IMR-90 (cell line): ENCODE measurements around the gene RNF146. TPM values are rescaled to one million over a fixed set of nuclear protein-coding genes. Genes with fewer than 3 reads are reported as not detected.

Experiments
- ATAC-seq: fragments of 200-7000 bp; cut with Tn5 transposase; 2 replicates; pipeline ENCODE4 v1.9.1; 2020; ENCODE audit warnings: low read depth, mild to moderate bottlenecking, moderate library complexity
- BruUV-seq: library from RNA; stranded (reverse); fragments of 400-500 nt; replicated peaks from 2 replicates; lab custom pipeline; 2021; lab: Mats Ljungman, UMichigan
- CTCF ChIA-PET: fragments of 300-600 bp; formaldehyde crosslinking; extraction: SDS; loops from one replicate; lab custom pipeline; 2021; ENCODE audit warnings: antibody characterized with exemption; lab: Yijun Ruan, JAX
- POLR2A ChIA-PET: fragments of 300-600 bp; sonication (Branson Sonifier 250); formaldehyde crosslinking; loops from one replicate; lab custom pipeline; 2022; ENCODE audit warnings: antibody characterized with exemption; ENCODE audit not compliant: unreplicated experiment; lab: Charles Lee
- DNase-seq: peaks from one replicate; pipeline ENCODE4 v3.0.0; 2013
- H2AFZ ChIP-seq: replicated peaks from 2 replicates; pipeline ENCODE3; 2013; ENCODE audit warnings: low read length, mild to moderate bottlenecking; ENCODE audit not compliant: poor library complexity
- H2AK5ac ChIP-seq: 2 replicates; pipeline ENCODE4 v1.6.1; 2013; ENCODE audit warnings: low read depth, low read length, inconsistent platforms
- H2AK9ac ChIP-seq: replicated peaks from 2 replicates; pipeline ENCODE3; 2013; ENCODE audit warnings: mild to moderate bottlenecking, low read depth, low read length, moderate library complexity; ENCODE audit not compliant: poor library complexity
- H2BK120ac ChIP-seq: 2 replicates; pipeline ENCODE4 v1.6.1; 2013; ENCODE audit warnings: low read depth, low read length, inconsistent platforms
- H2BK15ac ChIP-seq: 3 replicates; pipeline ENCODE4 v1.6.1; 2013; ENCODE audit warnings: low read depth, low read length, inconsistent platforms
- H2BK20ac ChIP-seq: 2 replicates; pipeline ENCODE4 v1.6.1; 2013; ENCODE audit warnings: low read depth, mild to moderate bottlenecking, inconsistent platforms, low read length, moderate library complexity
- H2BK5ac ChIP-seq: 2 replicates; pipeline ENCODE4 v1.6.1; 2013; ENCODE audit warnings: mild to moderate bottlenecking, low read depth, low read length, inconsistent platforms; ENCODE audit not compliant: poor library complexity, severe bottlenecking
- H3K14ac ChIP-seq: replicated peaks from 2 replicates; pipeline ENCODE4 v1.6.1; 2013; ENCODE audit warnings: low read depth, low read length, inconsistent platforms
- H3K18ac ChIP-seq: 2 replicates; pipeline ENCODE4 v1.6.1; 2013; ENCODE audit warnings: low read depth, low read length, control low read depth
- H3K23ac ChIP-seq: 2 replicates; pipeline ENCODE4 v1.6.1; 2013; ENCODE audit warnings: low read depth, low read length, inconsistent platforms
- H3K27ac ChIP-seq: 2 replicates; pipeline ENCODE4 v1.5.1; 2013; ENCODE audit warnings: mild to moderate bottlenecking, control low read depth, low read length; ENCODE audit not compliant: insufficient read depth
- H3K27me3 ChIP-seq: 2 replicates; pipeline ENCODE4 v1.6.1; 2013; ENCODE audit warnings: low read length; ENCODE audit not compliant: control insufficient read depth, insufficient read depth
- H3K36me3 ChIP-seq: 2 replicates; pipeline ENCODE4 v1.6.1; 2013; ENCODE audit warnings: low read length, mixed read lengths; ENCODE audit not compliant: control insufficient read depth, insufficient read depth
- H3K4ac ChIP-seq: 2 replicates; pipeline ENCODE4 v1.6.1; 2013; ENCODE audit warnings: low read depth, low read length, inconsistent platforms
- H3K4me1 ChIP-seq: 2 replicates; pipeline ENCODE4 v1.6.1; 2013; ENCODE audit warnings: low read length, mixed read lengths; ENCODE audit not compliant: control insufficient read depth, insufficient read depth
- H3K4me2 ChIP-seq: 2 replicates; pipeline ENCODE4 v1.6.1; 2013; ENCODE audit warnings: low read depth, mild to moderate bottlenecking, control low read depth, low read length, moderate library complexity
- H3K4me3 ChIP-seq: 2 replicates; pipeline ENCODE4 v1.5.1; 2013; ENCODE audit warnings: low read depth, mild to moderate bottlenecking, control low read depth, low read length, moderate library complexity; ENCODE audit not compliant: insufficient read depth
- H3K56ac ChIP-seq: 2 replicates; pipeline ENCODE4 v1.6.1; 2013; ENCODE audit warnings: low read length, inconsistent platforms; ENCODE audit not compliant: insufficient read depth; ENCODE audit errors: extremely low read depth
- H3K79me1 ChIP-seq, 2 experiments: 2 replicates each; pipeline ENCODE4 v1.6.1; 2013; ENCODE audit warnings: low read length in 2 of 2, inconsistent platforms in 1 of 2, low read depth in 1 of 2
- H3K9ac ChIP-seq: 2 replicates; pipeline ENCODE4 v1.6.1; 2013; ENCODE audit warnings: low read depth, low read length, control low read depth
- H3K9me1 ChIP-seq: 2 replicates; pipeline ENCODE4 v1.6.1; 2013; ENCODE audit warnings: low read length, inconsistent platforms; ENCODE audit not compliant: insufficient read depth
- H3K9me3 ChIP-seq: 2 replicates; pipeline ENCODE4 v1.6.1; 2013; ENCODE audit warnings: low read length; ENCODE audit not compliant: control insufficient read depth, insufficient read depth
- H4K20me1 ChIP-seq: 2 replicates; pipeline ENCODE4 v1.6.1; 2013; ENCODE audit warnings: low read length, inconsistent platforms; ENCODE audit not compliant: insufficient read depth
- H4K5ac ChIP-seq: 2 replicates; pipeline ENCODE4 v1.6.1; 2013; ENCODE audit warnings: mild to moderate bottlenecking, low read depth, low read length, control low read depth
- H4K8ac ChIP-seq, 2 experiments: 2 replicates each; pipeline ENCODE4 v1.6.1; 2013; ENCODE audit warnings: low read depth in 2 of 2, low read length in 2 of 2, control low read depth in 1 of 2, inconsistent platforms in 1 of 2
- H4K91ac ChIP-seq: 2 replicates; pipeline ENCODE4 v1.6.1; 2013; ENCODE audit warnings: low read depth, low read length, inconsistent platforms; ENCODE audit not compliant: insufficient read depth
- CEBPB ChIP-seq: IDR thresholded peaks from 2 replicates; pipeline ENCODE4 v1.6.1; 2012; ENCODE audit warnings: low read depth, low read length, improper control_type of control experiment
- RFX5 ChIP-seq: IDR thresholded peaks from 2 replicates; pipeline ENCODE4 v1.8.0; 2012; ENCODE audit warnings: low read depth, mild to moderate bottlenecking, low read length, moderate library complexity
- WGBS, 2 experiments: methylation state at CpG; one replicate each; pipeline versions ENCODE4 v1.1.5 to v1.1.7; 2013; ENCODE audit warnings: missing lambda C conversion rate in 2 of 2; ENCODE audit not compliant: insufficient read length in 1 of 2; ENCODE audit errors: extremely low coverage in 2 of 2; 5-methylcytosine and 5-hydroxymethylcytosine counted together
- dilution Hi-C: fragments of 300-500 bp; cut with HindIII; formaldehyde crosslinking; loops from one replicate; pipeline ENCODE4 v1.14.3; 2018; ENCODE audit warnings: low sequenced_read_pairs; ENCODE audit not compliant: unreplicated experiment
- in situ Hi-C: fragments of 300-500 bp; cut with MboI; formaldehyde crosslinking; loops from 3 replicates; pipeline ENCODE4 v1.14.3; 2019; ENCODE audit warnings: low sequenced_read_pairs, inconsistent platforms, mixed read lengths
- intact Hi-C: fragments of 100-400 bp; cut with micrococcal nuclease; formaldehyde crosslinking; loops from 2 replicates; pipeline ENCODE4 v1.10.0; 2022
- polyA plus RNA-seq, 3 experiments: library from polyadenylated mRNA; depleted of rRNA; stranded (reverse); fragments of >200 nt; gene quantifications; 2 replicates each; pipeline ENCODE4 v1.2.3, GENCODE V29; 2012; ENCODE audit warnings: low replicate concordance in 1 of 3
- total RNA-seq: library from RNA; depleted of rRNA; stranded (reverse); fragments of >200 nt; gene quantifications from 2 replicates; pipeline ENCODE4 v1.2.3, GENCODE V29; 2012

Gene RNF146
- total and polyA plus RNA-seq, 2 of the 4 experiments (the other 2 are of a cell fraction): 24.0 to 32.2 TPM

DNA sequence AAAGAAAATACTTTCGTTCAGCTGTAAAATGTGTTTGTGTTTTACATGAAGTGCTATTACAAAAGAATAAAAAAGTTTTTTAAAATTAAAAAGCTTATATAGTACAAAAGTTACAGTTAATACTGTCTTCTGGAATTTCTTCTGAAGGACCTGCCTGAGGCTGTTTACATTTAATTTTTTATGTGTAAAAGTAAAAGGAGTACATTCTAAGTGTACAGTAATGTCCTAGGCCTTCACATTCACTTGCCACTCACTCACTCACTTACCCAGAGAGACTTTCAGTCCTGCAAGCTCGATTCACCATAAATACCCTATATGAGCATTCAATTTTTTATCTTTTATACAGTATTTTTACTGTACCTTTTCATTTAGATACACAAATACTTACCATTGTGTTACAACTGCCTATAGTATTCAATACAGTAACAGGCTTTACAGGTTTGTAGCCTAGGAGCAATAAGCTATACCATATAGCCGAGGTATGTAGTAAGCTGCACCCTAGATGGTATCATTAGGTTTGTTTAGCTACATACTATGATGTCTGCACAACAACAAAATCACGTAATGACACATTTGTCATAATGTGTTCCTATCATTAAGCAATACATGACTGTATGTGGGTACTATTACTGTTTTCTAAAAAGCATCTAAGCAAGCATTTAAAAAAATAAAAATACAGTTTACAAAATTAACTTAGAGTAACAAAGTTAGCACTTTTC lies 33.0 kb downstream of the RNF146 start:
- peak; percentile 28 for DNase-seq
- ChIA-PET CTCF (interaction anchor here (0.9 kb wide), 1 partner anchor 9 kb away, joined by 3 read pairs; no protein-coding TSS in a partner anchor), POLR2A (no interaction called here)
- Histone ChIP-seq H2AK9ac (no peak overlapping the region), H2BK15ac (no peak overlapping the region), H3K79me1 (peaks cover 6 to 33% of the 10 kb centered on the region in 2 experiments; a peak in 2 of 4 replicates), H3K18ac (peak overlapping the region; percentile 64; the same call in 1 of the 2 replicates), H3K4me1 (no peaks in the 10 kb centered on the region; the same call in none of the 2 replicates), H3K4me2 (no peak overlapping the region; the same call in 1 of the 2 replicates), H2BK120ac (no peak overlapping the region), H3K56ac (no peak overlapping the region), H3K27me3 (no peaks in the 10 kb centered on the region), H3K4ac (no peak overlapping the region), H3K23ac (no peak overlapping the region), H3K9me1 (peaks cover 6% of the 10 kb centered on the region; the same call in 1 of the 2 replicates), H2BK5ac (peak overlapping the region; percentile 87), H3K9me3 (no peaks in the 10 kb centered on the region), H3K27ac (no peak overlapping the region), H3K14ac (no peak overlapping the region), H4K91ac (no peak overlapping the region), H2BK20ac (no peak overlapping the region), H4K8ac (no peak overlapping the region), H2AK5ac (no peak overlapping the region; the same call in 1 of the 2 replicates), H2AFZ (no peak overlapping the region), H4K5ac (no peak overlapping the region), H4K20me1 (peaks cover 6% of the 10 kb centered on the region), H3K36me3 (peaks cover 6% of the 10 kb centered on the region; the same call in 1 of the 2 replicates), H3K4me3 (no peak overlapping the region), H3K9ac (no peak overlapping the region)
- ATAC-seq: peak; percentile 4
- in situ Hi-C loops (loop anchor here (5.0 to 10.0 kb wide), 2 partner anchors 165 to 238 kb away; no protein-coding TSS in a partner anchor), intact Hi-C loops (loop anchor here (2.0 to 5.0 kb wide), 3 partner anchors 43 to 218 kb away; partner anchors contain the start of genes ECHDC1 and MTCL3), dilution Hi-C loops (no loop called here)
- TF ChIP-seq RFX5 (no peak), CEBPB (peak; percentile 67)
- no TSS peak for BruUV-seq
- no CpG with 5 or more reads among the region's 4 CpGs for WGBS, 2 experiments
